ENCODE results near the gene PLA2R1.

The PLA2R1 gene

DNA sequence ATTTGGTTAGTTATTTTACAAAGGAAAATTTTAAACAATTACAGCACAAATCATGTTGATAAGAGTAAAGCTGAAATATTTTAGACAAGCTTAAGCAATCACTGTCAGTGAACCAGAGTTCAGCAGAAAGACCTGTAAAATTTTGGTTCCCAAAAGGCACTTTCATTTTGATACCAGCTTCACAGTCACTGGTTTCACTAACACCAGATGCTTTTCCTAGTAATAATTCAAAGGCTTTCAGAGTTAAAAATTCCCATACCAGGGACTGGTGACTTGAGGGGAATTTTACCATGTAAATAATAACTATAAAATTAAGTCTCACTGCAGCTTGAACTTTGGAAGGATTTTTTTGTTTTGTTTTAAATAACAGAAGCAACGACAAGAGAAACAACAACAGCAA lies 162.1 kb downstream of the PLA2R1 start:
- Histone ChIP-seq H3K4me2 (ENCODE audit: low read length) (no peak overlapping the region), H3K9me3 (ENCODE audit: insufficient read depth, low read depth, low read length) (peaks cover 9% of the 10 kb centered on the region), H4K91ac (ENCODE audit: low read depth, low read length) (no peak overlapping the region), H2BK5ac (ENCODE audit: low read depth, low read length, poor library complexity) (no peak overlapping the region), H3K18ac (ENCODE audit: low read length) (no peak overlapping the region), H3K14ac (ENCODE audit: low read length) (no peak overlapping the region), H2AK5ac (ENCODE audit: low read length) (no peak overlapping the region), H3K9ac (ENCODE audit: low read length) (no peak overlapping the region), H3K79me1 (ENCODE audit: low read length) (no peaks in the 10 kb centered on the region), H3K23ac (ENCODE audit: low read length) (no peak overlapping the region), H4K8ac (ENCODE audit: low read depth, low read length) (no peak overlapping the region), H2BK12ac (ENCODE audit: low read length) (no peak overlapping the region), H2AFZ (ENCODE audit: insufficient read depth, low read length, poor library complexity) (no peak overlapping the region), H3K27me3 (ENCODE audit: insufficient read depth, low read length) (peaks cover 14% of the 10 kb centered on the region), H3K4me1 (ENCODE audit: control insufficient read depth in 1 of 2, insufficient read depth in 2 of 2, low read length in 2 of 2) (peaks cover 8 to 12% of the 10 kb centered on the region in 2 experiments), H4K12ac (ENCODE audit: low read depth, low read length) (no peak overlapping the region), H3K27ac (ENCODE audit: low read depth, low read length) (no peak overlapping the region), H3K79me2 (ENCODE audit: control insufficient read depth, insufficient read depth, low read length, poor library complexity) (no peaks in the 10 kb centered on the region), H3K4ac (ENCODE audit: low read depth, low read length) (no peak overlapping the region), H3K36me3 (ENCODE audit: control insufficient read depth in 1 of 2, insufficient read depth in 2 of 2, low read length in 2 of 2) (no peaks in the 10 kb centered on the region), H2BK120ac (ENCODE audit: insufficient read depth, low read length, poor library complexity) (no peak overlapping the region), H3K4me3 (ENCODE audit: low read depth, low read length) (no peak overlapping the region)
- no peak for DNase-seq
- no CpG with 5 or more reads among the region's 1 CpG for WGBS (ENCODE audit: extremely low coverage, insufficient coverage, insufficient read length)

- peaks cover 3% of the 10 kb centered on the region for H3K27me3 ChIP-seq (ENCODE audit: insufficient read depth, low read length)
- no peak overlapping the region for H3K4me2 ChIP-seq (ENCODE audit: low read length)
- no peak overlapping the region for H3K27ac ChIP-seq (ENCODE audit: low read depth, low read length)
- H2AFZ ChIP-seq (ENCODE audit: insufficient read depth, low read length, poor library complexity): no peak overlapping the region
- H4K91ac ChIP-seq (ENCODE audit: low read depth, low read length): no peak overlapping the region
- WGBS (ENCODE audit: extremely low coverage, insufficient coverage, insufficient read length): no CpG with 5 or more reads among the region's 6 CpGs
- no peaks in the 10 kb centered on the region for H3K9me3 ChIP-seq (ENCODE audit: insufficient read depth, low read depth, low read length)
- no peak overlapping the region for H4K12ac ChIP-seq (ENCODE audit: low read depth, low read length)
- no peaks in the 10 kb centered on the region for H3K79me1 ChIP-seq (ENCODE audit: low read length)
- H2AK5ac ChIP-seq (ENCODE audit: low read length): no peak overlapping the region
- no peak overlapping the region for H3K4ac ChIP-seq (ENCODE audit: low read depth, low read length)
- H3K4me1 ChIP-seq (ENCODE audit: control insufficient read depth in 1 of 2, insufficient read depth in 2 of 2, low read length in 2 of 2): no peaks in the 10 kb centered on the region
- H2BK5ac ChIP-seq (ENCODE audit: low read depth, low read length, poor library complexity): no peak overlapping the region
- H3K14ac ChIP-seq (ENCODE audit: low read length): no peak overlapping the region
- H4K8ac ChIP-seq (ENCODE audit: low read depth, low read length): no peak overlapping the region
- no peak overlapping the region for H2BK12ac ChIP-seq (ENCODE audit: low read length)
- DNase-seq: peak; percentile 30 to 67
- H3K23ac ChIP-seq (ENCODE audit: low read length): no peak overlapping the region
- no peaks in the 10 kb centered on the region for H3K79me2 ChIP-seq (ENCODE audit: control insufficient read depth, insufficient read depth, low read length, poor library complexity)
- no peak overlapping the region for H3K9ac ChIP-seq (ENCODE audit: low read length)
- no peak overlapping the region for H2BK120ac ChIP-seq (ENCODE audit: insufficient read depth, low read length, poor library complexity)
- H3K18ac ChIP-seq (ENCODE audit: low read length): no peak overlapping the region
- no peaks in the 10 kb centered on the region for H3K36me3 ChIP-seq (ENCODE audit: control insufficient read depth in 1 of 2, insufficient read depth in 2 of 2, low read length in 2 of 2)
- no peak overlapping the region for H3K4me3 ChIP-seq (ENCODE audit: low read depth, low read length)
Observed at GRCh38 chr2:159898441-159898840, 164.0 kb downstream of the PLA2R1 start.

GRCh38 chr2:159897720-159898119 lies 164.7 kb downstream of the PLA2R1 start:
- H2BK5ac ChIP-seq (ENCODE audit: low read depth, low read length, poor library complexity): no peak overlapping the region
- H3K27ac ChIP-seq (ENCODE audit: low read depth, low read length): no peak overlapping the region
- no peaks in the 10 kb centered on the region for H3K36me3 ChIP-seq (ENCODE audit: control insufficient read depth in 1 of 2, insufficient read depth in 2 of 2, low read length in 2 of 2)
- no peaks in the 10 kb centered on the region for H3K79me2 ChIP-seq (ENCODE audit: control insufficient read depth, insufficient read depth, low read length, poor library complexity)
- no peak overlapping the region for H3K9ac ChIP-seq (ENCODE audit: low read length)
- no peak overlapping the region for H3K4ac ChIP-seq (ENCODE audit: low read depth, low read length)
- no peaks in the 10 kb centered on the region for H3K9me3 ChIP-seq (ENCODE audit: insufficient read depth, low read depth, low read length)
- H2BK120ac ChIP-seq (ENCODE audit: insufficient read depth, low read length, poor library complexity): no peak overlapping the region
- H2AFZ ChIP-seq (ENCODE audit: insufficient read depth, low read length, poor library complexity): no peak overlapping the region
- H3K18ac ChIP-seq (ENCODE audit: low read length): no peak overlapping the region
- H4K8ac ChIP-seq (ENCODE audit: low read depth, low read length): no peak overlapping the region
- no peak overlapping the region for H3K14ac ChIP-seq (ENCODE audit: low read length)
- H3K27me3 ChIP-seq (ENCODE audit: insufficient read depth, low read length): peaks cover 2% of the 10 kb centered on the region
- H2AK5ac ChIP-seq (ENCODE audit: low read length): no peak overlapping the region
- no peak overlapping the region for H4K12ac ChIP-seq (ENCODE audit: low read depth, low read length)
- no peak for DNase-seq
- H2BK12ac ChIP-seq (ENCODE audit: low read length): no peak overlapping the region
- H3K4me2 ChIP-seq (ENCODE audit: low read length): no peak overlapping the region
- no peak overlapping the region for H4K91ac ChIP-seq (ENCODE audit: low read depth, low read length)
- H3K4me3 ChIP-seq (ENCODE audit: low read depth, low read length): no peak overlapping the region
- WGBS (ENCODE audit: extremely low coverage, insufficient coverage, insufficient read length): no CpG with 5 or more reads among the region's 5 CpGs
- no peaks in the 10 kb centered on the region for H3K4me1 ChIP-seq (ENCODE audit: control insufficient read depth in 1 of 2, insufficient read depth in 2 of 2, low read length in 2 of 2)
- H3K79me1 ChIP-seq (ENCODE audit: low read length): no peaks in the 10 kb centered on the region
- H3K23ac ChIP-seq (ENCODE audit: low read length): no peak overlapping the region

GRCh38 chr2:159897081-159897480 lies 165.3 kb downstream of the PLA2R1 start:
- no peak overlapping the region for H4K8ac ChIP-seq (ENCODE audit: low read depth, low read length)
- H3K4ac ChIP-seq (ENCODE audit: low read depth, low read length): no peak overlapping the region
- H3K9ac ChIP-seq (ENCODE audit: low read length): no peak overlapping the region
- H2BK12ac ChIP-seq (ENCODE audit: low read length): no peak overlapping the region
- WGBS (ENCODE audit: extremely low coverage, insufficient coverage, insufficient read length): no CpG with 5 or more reads among the region's 1 CpG
- no peak overlapping the region for H2AK5ac ChIP-seq (ENCODE audit: low read length)
- H3K23ac ChIP-seq (ENCODE audit: low read length): no peak overlapping the region
- H2AFZ ChIP-seq (ENCODE audit: insufficient read depth, low read length, poor library complexity): no peak overlapping the region
- H3K36me3 ChIP-seq (ENCODE audit: control insufficient read depth in 1 of 2, insufficient read depth in 2 of 2, low read length in 2 of 2): no peaks in the 10 kb centered on the region
- H3K4me1 ChIP-seq (ENCODE audit: control insufficient read depth in 1 of 2, insufficient read depth in 2 of 2, low read length in 2 of 2): no peaks in the 10 kb centered on the region
- H3K9me3 ChIP-seq (ENCODE audit: insufficient read depth, low read depth, low read length): no peaks in the 10 kb centered on the region
- no peak overlapping the region for H2BK5ac ChIP-seq (ENCODE audit: low read depth, low read length, poor library complexity)
- no peaks in the 10 kb centered on the region for H3K79me1 ChIP-seq (ENCODE audit: low read length)
- H3K79me2 ChIP-seq (ENCODE audit: control insufficient read depth, insufficient read depth, low read length, poor library complexity): no peaks in the 10 kb centered on the region
- no peak overlapping the region for H4K12ac ChIP-seq (ENCODE audit: low read depth, low read length)
- peaks cover 2% of the 10 kb centered on the region for H3K27me3 ChIP-seq (ENCODE audit: insufficient read depth, low read length)
- no peak overlapping the region for H3K14ac ChIP-seq (ENCODE audit: low read length)
- H2BK120ac ChIP-seq (ENCODE audit: insufficient read depth, low read length, poor library complexity): no peak overlapping the region
- H3K4me2 ChIP-seq (ENCODE audit: low read length): no peak overlapping the region
- H4K91ac ChIP-seq (ENCODE audit: low read depth, low read length): no peak overlapping the region
- no peak overlapping the region for H3K27ac ChIP-seq (ENCODE audit: low read depth, low read length)
- DNase-seq: no peak
- H3K4me3 ChIP-seq (ENCODE audit: low read depth, low read length): no peak overlapping the region
- no peak overlapping the region for H3K18ac ChIP-seq (ENCODE audit: low read length)
